NCI-H460 (cell line): ENCODE data around the gene CFAP221. TPM values are rescaled to one million over a fixed set of nuclear protein-coding genes. Genes with fewer than 3 reads are reported as not detected.

Source experiments
- DNase-seq: peaks from one replicate; pipeline ENCODE4 v3.0.0-alpha.2; 2016; ENCODE audit warnings: low read depth; ENCODE audit errors: extremely low read depth
- polyA plus RNA-seq: library from polyadenylated mRNA; depleted of rRNA; stranded (reverse); fragments of >200 nt; gene quantifications from 2 replicates; pipeline ENCODE4 v1.2.3, GENCODE V29; 2014; cell fraction: nucleus; rRNA removed
- total RNA-seq: library from RNA; depleted of rRNA; stranded (reverse); fragments of >200 nt; shearing (Covaris generic); gene quantifications from 2 replicates; pipeline ENCODE4 v1.2.3, GENCODE V29; 2014; rRNA removed

Gene CFAP221
- not detected in 2 replicates for total RNA-seq
- not detected in 2 replicates for polyA plus RNA-seq

DNA sequence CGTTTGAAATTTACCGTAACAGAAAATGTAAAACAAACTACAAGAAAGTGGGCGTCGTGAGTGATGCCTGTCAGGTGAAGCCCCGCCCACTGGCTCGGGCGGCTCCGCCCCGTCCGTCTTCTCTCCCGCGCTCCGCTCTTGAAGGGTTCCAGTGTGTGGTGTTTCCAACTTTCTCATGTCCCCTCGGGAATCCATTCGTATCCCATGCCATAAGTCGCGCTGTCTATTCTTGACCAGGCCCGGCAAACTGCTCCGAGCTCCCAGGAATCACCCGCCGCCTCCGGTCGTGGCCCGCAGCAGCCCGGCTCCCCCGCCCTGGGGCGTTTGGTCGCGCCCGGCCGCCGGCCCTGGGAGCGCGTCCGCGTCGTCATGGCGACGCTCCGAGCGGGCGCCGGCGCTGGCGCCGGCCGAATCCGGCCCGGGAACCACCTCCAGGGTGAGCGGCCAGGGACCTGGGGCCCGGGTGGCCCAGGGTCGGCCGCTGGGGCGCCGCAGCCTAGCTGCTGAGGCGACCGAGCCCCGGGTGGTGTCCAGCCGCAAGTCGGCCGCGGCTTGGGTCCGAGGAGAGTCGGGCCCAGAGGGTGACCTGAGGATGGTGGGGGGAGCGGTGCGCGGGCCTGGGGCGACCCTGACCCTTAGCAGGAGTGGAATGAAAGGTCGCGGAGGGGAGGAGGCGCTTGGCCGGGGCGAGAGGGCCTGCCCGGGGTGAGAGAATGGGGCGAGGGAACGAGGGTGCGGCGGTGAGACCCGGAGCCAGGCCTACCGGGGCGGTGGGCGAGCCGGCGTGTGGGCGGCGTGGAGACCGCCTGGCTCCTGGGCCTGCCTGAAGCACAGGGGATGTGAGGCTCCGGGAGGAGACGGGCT, at the start of gene CFAP221:
CFAP221 (plus strand) TSS at position 375 of the 864 bp plus-strand sequence. CDS start 1,683 bp downstream, outside the sequence.
- peak; percentile 51 for DNase-seq

DNA sequence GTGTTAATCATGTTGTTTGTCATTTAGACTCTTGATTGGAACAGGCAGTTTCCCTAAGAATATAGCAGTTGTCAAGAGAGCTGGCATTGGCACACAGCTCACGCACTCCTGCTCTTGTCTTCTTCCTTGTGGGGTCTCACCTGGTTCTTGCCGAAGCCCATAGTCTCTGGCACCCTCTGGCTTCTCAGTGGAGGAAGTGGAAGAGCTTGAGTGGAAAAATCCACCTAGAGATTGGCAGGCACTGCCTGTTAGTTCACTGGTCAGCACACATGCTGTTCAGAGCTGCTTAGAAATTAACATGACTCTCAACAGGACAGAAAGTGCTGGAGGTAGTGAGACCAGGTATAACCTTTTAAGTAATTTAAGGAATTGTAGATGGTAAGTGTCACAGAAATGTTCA, 48.3 kb upstream of the CFAP221 start:
- DNase-seq = no peak

DNA sequence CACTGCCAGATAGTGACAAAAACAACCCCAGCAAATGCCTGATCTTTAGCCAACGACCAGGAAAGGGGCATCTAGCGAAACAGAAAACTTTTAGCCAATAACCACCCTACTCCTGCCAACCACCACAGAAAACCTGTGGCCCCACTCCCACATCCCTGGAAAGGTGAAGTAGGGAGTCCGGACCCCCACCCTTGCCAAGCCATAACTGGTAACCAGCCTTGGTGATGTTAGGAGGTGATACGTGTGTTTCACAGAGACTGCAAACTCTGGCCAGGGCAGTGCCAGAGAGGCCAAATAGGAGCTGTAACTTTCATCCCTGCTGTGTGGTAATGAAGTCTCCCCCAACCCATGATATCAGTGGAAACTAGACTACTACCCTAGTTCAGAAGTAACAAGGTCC, 47.6 kb upstream of the CFAP221 start:
- DNase-seq = no peak

DNA sequence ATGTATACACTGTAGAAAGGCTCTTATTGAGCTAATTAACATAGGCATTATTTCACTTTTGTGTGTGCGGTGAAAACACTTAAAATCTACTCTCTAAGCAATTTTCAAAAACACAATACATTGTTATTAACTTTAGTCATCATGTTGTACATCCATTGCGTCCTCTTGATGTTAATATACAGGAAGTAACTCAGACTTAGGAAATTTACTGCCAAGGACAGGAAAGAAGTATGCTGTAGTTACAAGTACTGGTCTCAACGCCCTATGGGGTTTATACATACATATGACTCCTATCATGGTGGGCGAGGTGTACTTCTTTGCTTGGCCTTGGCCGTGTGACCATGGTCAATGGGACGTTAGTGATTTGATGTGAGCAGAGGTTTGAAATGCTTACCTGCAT, 35.5 kb upstream of the CFAP221 start:
- DNase-seq = no peak

DNA sequence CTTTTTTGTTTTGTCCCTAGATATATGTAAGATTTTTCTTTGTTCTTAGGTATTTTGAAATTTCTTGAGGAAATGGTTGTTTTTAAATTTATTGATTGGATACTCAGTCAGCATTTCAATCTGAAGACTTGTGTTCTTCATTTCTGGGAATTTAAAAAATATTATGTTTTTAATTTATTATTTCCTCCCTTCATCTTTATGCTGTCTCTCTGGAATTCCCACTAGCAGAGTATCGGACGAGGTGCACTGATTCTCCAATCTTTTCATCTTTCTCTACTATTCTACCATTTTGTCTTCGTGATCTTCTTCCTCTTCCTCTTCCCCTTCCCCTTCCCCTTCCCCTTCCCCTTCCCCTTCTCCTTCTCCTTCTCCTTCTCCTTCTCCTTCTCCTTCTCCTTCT, 32.3 kb upstream of the CFAP221 start:
- DNase-seq = no peak

DNA sequence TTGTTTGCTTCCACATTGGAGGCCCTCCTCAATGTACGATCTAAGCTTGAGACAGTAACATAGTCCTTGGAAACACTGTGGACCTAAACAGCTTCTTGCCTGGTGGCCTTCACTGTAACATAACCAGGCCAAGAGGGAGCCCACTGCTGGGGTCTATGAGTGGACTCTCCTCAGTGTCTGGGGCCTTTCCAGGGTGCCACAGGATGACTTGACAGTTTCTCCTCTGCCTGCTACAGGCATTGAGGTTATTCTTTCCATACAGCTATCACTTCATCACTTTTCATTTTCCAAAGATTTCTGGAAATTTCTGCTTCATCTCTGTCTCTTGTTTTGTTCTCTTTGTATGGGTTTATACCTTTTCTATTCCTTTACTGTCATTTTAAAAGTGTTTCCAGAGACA, 31.3 kb upstream of the CFAP221 start:
- no peak for DNase-seq

DNA sequence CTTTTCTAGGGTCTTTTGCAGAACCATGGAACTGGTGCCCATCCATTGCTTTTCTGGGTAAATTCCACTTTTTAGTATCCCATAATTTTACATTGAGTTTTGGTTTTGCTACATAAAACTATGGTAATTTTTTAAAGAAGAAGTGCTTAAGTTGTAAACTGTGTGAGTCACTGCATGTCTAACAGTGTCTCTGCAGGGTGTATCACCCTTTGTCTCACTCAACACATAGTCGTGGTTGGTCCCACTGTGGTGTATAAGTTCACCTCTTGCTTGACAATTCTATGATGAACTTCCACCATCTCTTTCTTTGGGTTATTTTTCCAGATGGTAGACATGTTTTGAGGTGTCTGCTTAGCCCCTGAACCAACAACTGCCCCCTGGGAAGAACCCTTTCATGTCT, 30.4 kb upstream of the CFAP221 start:
- DNase-seq = no peak

DNA sequence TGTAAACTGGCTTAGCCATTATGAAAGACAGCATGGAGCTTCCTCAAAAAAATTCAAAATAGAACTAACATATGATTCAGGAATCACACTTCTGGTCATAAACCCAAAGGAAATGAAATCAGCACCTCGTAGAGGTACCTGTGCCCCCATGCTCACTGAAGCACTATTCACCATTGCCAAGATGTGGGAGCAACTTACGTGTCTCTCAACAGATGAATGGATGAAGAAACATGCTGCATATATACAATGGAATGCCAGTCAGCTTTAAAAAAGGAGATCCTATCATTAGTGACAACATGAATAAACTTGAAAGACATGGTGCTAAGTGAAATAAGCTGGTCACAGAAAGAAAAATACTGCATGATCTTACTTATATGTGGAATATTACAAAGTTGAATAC, 28.1 kb upstream of the CFAP221 start:
- no peak for DNase-seq

DNA sequence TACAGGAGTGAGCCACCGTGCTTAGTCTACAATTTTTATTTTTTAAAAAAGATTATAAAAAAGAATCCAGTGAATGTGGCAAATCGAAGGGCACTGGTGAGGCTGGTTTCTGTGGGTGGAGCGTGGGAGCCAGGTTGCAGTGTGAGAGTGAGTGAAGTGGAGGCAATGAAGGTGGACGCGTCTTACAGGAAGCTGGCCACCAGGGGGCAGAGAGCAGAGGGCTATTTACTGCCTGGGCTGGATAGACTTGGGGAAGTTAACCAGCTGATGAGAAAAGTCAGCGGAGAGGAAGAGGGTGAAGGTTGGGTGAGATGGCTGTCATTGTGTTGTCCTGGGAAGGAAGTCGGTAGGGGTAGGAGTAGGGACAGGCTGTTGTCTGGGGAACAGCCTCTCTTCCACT, 26.8 kb upstream of the CFAP221 start:
- peak; percentile 30 for DNase-seq

DNA sequence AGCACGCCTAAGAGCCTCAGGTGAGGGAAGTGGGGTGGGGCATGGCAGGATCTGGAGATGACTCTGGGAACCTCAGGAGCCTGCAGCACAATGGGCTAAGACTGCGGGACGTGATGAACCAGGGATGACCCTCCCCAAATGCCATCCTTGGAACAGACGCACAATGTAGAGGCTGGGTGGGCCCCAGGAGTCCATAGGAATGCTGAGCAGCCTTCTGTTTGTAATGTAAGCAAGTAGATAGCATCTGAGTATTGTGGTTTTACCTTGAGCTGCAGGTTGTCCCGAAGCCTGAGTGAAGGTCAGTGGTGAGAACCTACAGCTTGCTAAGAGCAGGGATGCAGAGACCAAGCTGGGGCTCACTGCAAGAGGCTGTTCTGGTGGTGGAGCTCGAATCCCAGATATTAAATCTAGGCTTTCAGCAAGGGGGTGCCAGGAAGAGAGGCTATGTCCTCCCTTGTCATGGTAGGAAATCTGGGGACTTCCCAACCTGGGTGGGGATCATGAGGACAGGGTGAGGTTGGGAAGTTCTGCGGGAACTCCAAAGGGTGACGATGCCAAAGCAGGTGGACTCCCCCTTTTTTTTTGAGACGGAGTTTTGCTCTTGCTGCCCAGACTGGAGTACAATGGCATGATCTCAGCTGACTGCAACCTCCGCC, 25.7 kb upstream of the CFAP221 start:
- no peak for DNase-seq

DNA sequence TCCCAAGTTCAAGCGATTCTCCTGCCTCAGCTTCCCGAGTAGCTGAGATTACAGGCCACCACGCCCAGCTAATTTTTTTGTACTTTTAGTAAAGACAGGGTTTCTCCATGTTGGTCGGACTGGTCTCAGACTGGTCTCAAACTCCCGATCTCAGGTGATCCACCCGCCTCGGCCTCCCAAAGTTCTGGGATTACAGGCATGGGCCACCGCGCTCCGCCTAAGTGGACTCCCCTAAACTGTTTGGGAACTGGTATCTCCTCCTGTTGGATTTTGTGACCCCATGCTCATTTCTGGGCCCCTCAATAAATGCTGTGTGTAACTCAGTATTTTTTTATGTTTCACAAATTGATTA, 25.2 kb upstream of the CFAP221 start:
- DNase-seq = no peak

DNA sequence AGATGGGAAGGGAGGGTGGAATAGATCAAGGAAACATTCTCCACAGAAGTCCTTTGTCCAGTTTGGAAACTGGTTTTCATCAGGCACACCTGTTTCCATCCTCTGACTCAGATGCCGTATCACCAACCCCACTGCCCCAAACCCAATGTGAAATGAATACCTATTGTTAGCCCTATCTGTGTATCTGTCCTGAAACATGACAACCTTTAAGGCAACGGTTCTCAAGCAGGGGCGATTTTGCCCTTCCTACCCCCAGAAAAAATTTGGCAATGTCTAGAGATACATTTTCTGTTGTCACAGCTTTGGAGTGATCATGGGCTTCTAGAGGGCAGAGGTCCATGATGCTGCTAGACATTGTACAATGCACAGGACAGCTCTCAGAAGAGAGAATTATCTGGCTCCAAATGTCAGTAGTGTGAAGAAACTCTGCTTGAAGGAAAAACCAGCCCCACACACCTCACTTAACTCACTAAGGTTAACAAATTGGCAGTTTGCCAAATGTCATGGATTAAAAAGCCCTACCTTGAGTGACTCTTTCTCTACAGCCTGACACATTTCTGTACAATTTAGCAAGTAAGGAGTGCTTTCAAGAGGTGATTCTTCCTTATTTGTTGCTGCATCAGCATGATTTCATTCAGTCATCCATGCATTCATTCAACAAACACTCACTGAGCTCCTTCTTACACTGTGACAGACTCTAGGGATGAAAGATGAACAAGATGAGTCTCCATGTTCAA, 23.4 kb upstream of the CFAP221 start:
- no peak for DNase-seq

DNA sequence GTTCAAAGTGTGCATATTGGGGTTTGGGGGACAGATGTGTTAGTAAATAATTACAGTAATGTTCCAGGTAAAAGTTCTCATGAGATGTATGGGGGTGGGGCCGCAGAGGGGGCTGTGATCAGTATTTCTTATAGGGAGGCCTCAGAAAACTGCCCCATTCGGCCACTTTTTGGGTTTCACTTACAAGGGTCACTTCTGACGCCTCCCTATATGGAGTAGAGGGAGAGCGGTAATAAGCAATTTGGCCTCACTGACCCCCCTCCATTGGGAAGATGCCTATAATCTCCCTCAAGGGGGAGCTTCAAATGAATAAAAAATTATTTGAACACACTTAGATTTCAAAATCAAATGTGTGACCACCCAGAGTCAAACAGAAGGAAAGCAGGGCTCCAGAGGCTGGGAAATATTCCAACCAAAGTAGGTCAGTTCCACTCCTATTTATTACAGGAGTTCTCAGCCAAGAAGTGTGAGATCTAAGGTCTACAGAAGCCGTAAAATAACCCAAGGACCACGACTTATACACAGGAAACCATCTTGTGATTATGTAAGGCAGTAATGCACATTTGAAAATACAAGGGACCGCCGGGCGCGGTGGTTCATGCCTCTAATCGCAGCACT, 22.7 kb upstream of the CFAP221 start:
- DNase-seq = no peak

DNA sequence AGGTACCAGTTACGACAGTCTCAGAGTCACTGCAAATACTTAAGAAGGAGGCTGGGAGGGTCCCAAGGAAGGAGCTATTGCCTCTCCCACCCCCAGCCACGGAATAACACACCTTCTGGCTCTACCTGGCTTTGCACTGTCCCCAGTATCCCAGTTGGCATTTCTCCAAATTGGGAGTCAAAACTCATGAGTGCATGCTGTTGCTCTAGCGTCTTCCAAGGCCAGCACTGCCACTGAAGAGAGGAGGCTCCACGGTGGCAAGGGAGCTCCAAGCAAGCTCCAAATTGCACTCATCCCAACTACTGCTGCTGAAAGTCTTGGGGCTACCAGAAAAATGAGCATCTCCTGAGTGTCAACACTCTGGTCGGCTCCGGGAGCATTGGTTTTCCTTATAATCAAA, 21.6 kb upstream of the CFAP221 start:
- no peak for DNase-seq

DNA sequence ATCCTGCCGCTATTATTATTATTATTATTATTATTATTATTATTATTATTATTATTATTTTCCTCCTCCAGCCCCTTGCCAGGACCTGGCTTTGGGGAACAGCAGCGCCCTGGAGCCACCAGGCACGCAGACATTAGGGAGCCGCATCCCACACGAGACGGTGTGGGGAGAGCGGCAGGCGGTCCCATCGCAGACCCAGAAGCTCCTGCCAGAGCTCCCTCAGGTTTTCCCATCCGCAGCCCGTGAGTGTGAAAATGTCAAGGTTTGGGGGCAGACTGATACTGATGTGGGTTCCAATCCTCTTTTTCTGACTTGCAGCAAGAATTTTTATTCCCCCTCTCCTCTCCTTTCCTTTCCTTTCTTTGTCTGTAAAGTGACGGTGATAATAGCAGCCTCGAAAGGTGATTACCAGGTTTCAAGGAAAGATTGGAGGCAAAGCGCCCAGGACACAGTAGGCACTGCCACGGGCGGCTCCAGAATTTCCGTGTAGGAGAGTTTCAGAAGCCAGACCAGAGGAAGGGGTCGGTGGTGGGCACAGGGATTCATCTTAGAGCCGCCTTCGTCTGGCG, 20.8 kb upstream of the CFAP221 start:
- DNase-seq = no peak

DNA sequence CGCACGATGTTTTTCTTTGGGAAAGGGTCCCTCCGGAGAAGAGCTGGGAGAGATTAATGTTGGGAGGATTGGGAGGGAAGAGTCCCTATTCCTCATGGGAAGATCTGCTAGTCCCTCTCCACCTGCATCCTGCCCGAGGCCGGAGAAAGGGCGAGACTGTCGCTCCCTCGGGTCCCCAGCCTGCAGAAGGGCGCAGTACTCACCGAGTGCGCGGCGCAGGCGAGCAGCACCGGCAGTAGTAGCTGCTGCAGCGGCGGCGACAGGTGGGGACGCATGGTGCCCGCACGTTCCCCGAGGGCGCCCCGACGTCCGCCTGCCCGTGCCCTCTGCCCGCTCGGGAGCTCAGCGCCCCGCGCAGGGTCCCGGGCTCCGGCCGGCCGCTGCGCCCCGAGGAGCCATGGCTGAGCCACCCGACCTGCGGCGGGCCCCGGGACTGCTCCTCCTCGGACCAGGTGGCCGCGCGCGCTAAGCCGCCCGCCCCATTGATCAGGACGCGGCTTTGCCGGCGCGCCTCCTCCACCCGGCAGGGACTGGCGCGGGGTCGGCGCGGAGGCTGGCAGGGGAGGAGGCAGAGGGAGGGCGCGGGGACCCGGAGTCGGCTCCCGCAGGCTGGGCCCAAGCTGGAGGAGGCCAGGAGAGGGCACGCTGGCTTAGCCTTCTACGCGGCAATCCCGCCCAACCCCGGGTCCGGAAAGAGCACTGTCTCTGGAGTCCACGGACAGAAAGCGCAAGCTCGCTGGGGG, 20.1 kb upstream of the CFAP221 start, which contains the start of gene SCTR:
SCTR (minus strand) TSS at position 532 of the 743 bp plus-strand sequence; CDS start at position 275, 257 bp downstream.
- DNase-seq = no peak

DNA sequence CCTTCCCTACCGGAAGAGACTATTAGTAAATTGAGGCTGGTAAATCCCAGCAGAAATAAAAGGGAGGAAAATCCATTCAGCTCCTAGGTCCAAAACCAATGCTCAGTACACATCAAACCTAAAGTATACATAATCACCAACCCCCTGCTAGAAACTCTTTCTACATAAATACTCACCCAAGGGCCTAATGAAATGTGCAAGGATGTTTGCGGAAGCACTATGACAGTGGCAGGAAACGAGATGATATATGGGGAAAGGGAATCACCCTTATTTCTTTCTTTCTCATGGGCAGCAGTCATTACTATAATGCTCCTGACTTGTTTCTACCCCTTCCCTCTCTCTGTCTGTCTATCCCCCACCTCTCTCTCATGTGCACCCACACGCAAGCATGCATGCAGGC, 18.6 kb upstream of the CFAP221 start:
- no peak for DNase-seq

DNA sequence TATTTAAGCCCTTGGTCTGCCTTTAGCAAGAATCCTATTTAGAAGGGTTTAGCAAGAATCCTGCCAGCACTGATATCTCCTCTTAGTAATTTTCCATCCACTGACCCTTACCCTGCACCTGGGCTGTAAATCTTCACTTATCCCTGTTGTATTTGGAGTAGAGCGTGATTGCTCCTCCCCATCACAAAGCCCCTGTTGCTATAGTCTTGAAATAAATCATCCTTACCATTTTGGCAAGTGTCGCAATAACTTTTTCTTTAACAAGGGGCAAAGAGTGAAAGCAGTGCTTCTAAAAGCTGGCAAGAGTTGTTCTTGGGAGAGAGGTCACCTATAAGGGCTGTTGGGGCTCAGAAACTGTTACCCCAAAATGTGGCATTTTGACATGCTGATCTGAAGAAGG, 16.2 kb upstream of the CFAP221 start:
- no peak for DNase-seq

DNA sequence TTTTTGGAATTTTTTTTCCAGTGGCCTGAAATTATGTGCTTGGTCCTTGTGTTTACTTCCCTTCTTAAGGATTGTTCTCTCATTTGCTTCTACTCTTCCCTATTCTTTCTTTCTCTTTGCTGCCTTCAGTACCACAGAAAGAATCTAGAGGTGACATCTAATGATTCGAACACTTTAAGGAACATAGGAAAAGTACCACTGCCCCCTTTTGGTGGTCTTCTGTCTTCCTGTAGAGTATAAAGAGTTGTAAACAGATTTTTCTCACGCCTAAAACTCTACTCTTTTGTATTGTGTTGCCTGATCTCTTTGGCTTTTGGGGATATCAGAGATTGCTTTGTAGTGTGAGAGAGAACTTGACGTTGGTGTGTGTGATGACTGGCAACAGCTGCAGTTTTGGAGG, 13.0 kb upstream of the CFAP221 start:
- DNase-seq = no peak

DNA sequence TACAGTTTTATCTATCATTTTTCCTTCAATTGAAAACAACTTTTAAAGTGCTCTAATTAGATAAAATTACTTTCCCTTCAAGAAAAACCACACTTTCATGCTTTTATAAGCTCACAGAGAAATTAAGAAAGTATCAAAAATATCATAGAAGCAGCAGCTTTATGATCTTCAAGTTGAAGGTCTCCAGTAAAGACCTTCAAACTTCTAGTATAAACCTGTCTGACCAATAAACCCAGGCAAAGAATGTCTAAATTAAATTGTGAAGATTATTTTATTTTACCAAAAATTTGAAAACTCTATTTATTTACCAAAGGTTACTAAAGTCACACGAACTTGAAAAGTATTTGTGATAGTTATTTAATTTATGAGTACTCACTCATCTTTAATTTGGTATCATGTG, 10.7 kb upstream of the CFAP221 start:
- DNase-seq = no peak
